ENCODE data around the gene WDR1.

Gene WDR1

DNA sequence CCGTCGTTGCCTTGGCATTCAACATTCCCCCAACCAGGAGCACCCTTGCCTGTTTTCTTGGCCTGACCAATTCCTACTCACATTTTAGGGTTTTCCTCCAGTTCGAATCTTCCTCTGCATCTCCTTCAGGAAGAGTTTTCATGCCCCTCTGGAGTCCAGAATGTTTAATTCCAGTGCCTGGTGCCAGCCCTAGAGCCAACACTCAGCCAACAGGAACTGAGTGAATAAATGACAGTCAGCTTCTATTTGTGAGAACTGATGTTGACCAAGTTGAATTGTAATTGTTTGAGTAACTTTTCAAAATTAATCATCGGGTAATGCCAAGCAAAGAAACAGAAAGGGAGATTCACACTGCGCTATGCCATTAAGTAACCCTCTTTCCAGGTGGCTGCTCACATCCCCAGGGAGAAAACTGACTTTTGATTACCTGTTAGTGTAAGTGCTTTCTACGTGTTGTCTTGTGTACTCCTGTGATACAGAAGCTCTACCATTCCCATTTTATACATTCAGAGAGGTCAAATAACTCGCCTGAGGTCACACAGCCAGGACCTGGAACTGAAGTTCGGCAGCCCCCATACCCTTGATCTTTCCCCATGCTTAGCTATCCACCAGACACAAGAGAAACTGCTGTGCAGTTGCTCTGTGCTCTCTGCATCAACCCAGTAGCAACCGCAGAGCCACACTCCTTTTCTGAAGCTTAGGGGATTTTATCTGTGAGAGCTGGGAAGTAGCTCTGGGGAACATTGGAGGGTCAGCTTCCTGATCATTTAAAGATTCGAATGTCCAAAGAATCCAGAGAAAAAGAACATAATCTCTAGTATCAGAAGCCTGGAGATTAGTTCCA lies 76.3 kb downstream of the WDR1 start:
- no peak overlapping the region for H3K4me3 ChIP-seq (ENCODE audit: control insufficient read depth, low read depth, low read length)
- TF ChIP-seq, protein P1, sequence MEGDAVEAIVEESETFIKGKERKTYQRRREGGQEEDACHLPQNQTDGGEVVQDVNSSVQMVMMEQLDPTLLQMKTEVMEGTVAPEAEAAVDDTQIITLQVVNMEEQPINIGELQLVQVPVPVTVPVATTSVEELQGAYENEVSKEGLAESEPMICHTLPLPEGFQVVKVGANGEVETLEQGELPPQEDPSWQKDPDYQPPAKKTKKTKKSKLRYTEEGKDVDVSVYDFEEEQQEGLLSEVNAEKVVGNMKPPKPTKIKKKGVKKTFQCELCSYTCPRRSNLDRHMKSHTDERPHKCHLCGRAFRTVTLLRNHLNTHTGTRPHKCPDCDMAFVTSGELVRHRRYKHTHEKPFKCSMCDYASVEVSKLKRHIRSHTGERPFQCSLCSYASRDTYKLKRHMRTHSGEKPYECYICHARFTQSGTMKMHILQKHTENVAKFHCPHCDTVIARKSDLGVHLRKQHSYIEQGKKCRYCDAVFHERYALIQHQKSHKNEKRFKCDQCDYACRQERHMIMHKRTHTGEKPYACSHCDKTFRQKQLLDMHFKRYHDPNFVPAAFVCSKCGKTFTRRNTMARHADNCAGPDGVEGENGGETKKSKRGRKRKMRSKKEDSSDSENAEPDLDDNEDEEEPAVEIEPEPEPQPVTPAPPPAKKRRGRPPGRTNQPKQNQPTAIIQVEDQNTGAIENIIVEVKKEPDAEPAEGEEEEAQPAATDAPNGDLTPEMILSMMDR (conservative IDR thresholded peaks at IDR 0.05; ENCODE audit: control insufficient read depth, insufficient read depth, low read depth, low read length): no peak
- DNase-seq (ENCODE audit: low read depth): no peak

DNA sequence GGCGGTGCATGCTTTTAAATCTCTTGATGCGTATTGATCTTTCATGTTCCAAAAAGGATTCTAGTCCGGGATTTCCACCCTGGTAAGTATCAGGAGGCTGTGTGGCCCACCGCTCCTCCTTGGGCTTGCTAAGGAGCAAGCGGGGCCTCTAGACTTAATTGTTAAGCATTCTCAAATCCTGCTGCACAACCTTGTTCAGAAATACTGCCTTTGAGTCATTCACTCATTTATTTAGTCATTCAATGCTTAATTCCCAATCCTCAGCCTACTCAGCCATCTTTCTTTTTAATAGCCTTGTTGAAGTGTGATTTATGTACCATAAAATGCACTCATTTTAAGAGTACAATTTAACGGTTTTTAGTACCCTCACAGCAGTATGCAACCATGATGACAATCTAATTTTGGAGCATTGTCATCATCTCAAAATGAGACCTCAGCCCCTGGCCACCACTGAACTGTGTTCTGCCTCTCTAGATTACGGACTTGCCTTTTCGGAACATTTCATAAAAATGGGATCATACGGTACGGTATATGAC lies 79.7 kb downstream of the WDR1 start:
- DNase-seq (ENCODE audit: low read depth): no peak
- H3K4me3 ChIP-seq (ENCODE audit: control insufficient read depth, low read depth, low read length): no peak overlapping the region
- TF ChIP-seq, protein P1 (conservative IDR thresholded peaks at IDR 0.05; ENCODE audit: control insufficient read depth, insufficient read depth, low read depth, low read length): no peak

DNA sequence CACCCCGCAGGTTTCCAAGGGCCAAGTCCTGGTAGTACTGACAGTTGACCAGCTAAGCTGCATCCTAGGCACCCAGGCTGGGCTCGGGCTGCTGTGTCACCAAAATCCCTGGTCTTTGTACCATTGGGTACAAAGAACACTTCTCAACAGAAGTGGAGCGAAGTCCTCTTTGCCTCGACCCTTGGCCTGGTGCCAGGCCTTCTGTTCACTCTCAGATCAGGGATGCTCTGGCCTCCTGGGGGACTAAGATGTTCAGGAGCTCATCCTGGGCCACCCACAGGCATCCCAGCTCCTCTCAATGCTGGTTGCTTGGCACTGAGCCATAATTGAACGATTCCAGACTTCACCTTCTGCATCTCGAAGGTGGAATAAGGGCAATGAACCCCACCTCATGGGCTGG lies 81.5 kb downstream of the WDR1 start:
- no peak overlapping the region for H3K4me3 ChIP-seq (ENCODE audit: control insufficient read depth, low read depth, low read length)
- DNase-seq (ENCODE audit: low read depth): no peak
- TF ChIP-seq, protein P1 (conservative IDR thresholded peaks at IDR 0.05; ENCODE audit: control insufficient read depth, insufficient read depth, low read depth, low read length): no peak

DNA sequence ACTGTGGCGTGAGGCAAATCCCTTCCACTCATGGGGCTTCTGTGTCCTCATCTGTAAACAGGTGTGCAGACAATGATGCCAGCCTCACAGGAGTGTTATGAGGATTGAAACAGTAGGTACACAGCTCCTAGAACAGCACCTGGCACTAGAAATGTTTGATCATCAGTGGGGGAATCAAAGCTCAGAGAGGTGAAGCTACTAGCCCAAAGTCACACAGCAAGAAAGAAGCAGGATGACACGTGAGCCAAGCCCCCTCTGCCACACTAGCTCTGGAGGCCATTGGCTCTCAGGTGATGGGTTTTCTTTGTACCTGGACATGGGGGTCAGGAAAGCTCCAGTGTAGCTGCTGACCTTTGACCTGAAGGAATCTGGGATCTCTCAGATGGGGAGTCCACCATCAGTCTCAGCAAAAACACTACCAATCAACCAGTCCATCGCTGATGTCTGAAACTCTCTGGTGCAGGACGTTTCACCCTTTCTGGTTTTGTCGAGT lies 81.9 kb downstream of the WDR1 start:
- TF ChIP-seq, protein P1 (conservative IDR thresholded peaks at IDR 0.05; ENCODE audit: control insufficient read depth, insufficient read depth, low read depth, low read length): no peak

DNA sequence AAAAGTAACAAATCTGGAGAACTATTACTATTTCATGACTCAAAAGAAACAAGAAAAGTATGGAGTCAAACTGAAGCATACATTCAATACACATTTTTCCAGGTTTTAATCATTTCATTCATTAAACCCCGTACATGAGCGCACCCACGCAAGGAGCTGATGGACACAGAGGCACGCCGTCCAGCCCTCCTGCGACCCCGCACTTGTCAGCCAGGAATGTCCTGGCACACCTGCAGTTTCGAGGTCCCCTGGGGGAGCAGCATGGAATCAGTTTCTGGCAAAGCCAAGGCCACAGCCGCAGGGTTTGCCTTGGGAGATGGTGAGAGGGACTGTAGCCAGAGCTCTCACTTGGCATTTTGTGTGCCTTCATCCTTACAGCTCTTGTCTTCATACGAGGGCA lies 82.5 kb downstream of the WDR1 start:
- no peak for DNase-seq (ENCODE audit: low read depth)
- TF ChIP-seq, protein P1 (conservative IDR thresholded peaks at IDR 0.05; ENCODE audit: control insufficient read depth, insufficient read depth, low read depth, low read length): no peak

More for the DNA sequence above, 81.9 kb downstream of the WDR1 start:
- DNase-seq (ENCODE audit: low read depth): no peak
- H3K4me3 ChIP-seq (ENCODE audit: control insufficient read depth, low read depth, low read length): no peak overlapping the region

DNA sequence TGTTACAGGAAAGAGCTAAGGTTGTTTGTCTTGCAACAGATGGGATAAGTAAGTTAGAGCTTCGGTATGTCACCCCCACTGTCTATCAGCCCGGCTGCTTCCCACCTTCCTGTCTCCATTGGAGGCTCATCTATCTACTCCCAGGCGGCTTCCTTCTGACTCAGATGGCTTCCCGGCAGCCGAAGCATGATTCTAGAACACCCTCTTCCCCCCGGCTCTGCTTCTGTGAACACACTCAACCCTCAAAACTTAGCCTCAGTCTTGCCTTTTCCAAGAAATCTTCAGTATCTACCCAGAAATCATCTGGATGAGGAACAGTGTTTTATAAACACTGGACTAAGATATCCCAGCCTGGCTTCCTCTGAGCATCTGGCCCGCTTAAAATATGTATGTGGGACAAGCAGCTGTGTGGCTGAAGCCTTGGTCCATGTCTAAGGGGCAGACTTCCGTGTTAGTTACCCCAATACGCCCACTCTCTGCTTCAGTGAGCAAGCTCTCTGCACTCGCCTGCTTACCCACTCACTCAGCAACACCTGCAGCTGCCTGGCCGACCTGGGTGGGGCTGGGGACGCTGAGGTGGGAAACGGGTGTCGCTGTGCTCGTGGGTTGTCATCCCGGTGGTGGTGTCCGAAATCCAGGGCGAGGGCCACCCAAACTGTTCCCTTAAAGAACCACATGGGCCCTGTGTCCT lies 83.3 kb downstream of the WDR1 start:
- TF ChIP-seq, protein P1 (conservative IDR thresholded peaks at IDR 0.05; ENCODE audit: control insufficient read depth, insufficient read depth, low read depth, low read length): no peak
- peak; percentile 80 for DNase-seq (ENCODE audit: low read depth)
- no peak overlapping the region for H3K4me3 ChIP-seq (ENCODE audit: control insufficient read depth, low read depth, low read length)

More for the DNA sequence above, 82.5 kb downstream of the WDR1 start:
- H3K4me3 ChIP-seq (ENCODE audit: control insufficient read depth, low read depth, low read length): no peak overlapping the region
